ENCODE results near the gene SUN3. TPM values are rescaled to one million over a fixed set of nuclear protein-coding genes. Genes with fewer than 3 reads are reported as not detected.

Gene SUN3
- total RNA-seq, 4 donors from 2014 or later: not detected

DNA sequence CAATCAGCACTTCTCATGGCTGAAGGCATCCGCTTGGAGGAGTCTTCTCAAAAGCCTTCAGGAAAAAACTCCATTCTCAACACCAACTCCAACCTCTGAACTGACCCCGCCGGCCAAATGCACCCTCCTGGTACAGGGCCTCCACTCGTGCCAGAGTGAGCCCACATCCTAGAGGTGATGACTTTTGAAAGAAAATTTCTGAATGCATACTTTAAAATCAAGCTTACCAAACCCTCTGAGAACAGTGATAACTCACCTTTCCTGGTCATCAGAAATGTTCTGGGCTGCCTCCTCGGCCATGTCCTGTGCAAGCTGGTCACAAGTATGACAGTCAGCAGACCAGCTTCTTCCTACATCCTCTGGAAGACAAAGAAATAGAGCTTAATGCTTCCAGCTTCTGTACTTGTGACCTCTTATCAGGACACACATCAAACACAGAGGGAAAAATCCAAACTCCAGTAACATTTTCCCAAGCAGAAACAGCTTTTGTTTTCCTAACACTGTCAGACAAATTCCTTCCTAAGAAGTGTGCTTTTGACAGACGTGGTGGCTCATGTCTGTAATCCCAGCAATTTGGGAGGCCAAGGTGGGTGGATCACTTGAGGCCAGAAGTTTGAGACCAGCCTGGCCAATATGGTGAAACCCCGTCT, 80.6 kb downstream of the SUN3 start, which contains the start of gene PKD1L1:
Gene PKD1L1 (minus strand): TSS at position 326 of the 650 bp plus-strand sequence. CDS start 26 bp downstream, at position 300.
- TF ChIP-seq CTCF (IDR thresholded peaks at IDR 0.05): no peak
- no peak for TF ChIP-seq EP300 (IDR thresholded peaks at IDR 0.05)
- TF ChIP-seq POLR2A (IDR thresholded peaks at IDR 0.05): no peak
- Histone ChIP-seq H3K4me1 (peaks cover 0 to 10% (median 0%) of the 10 kb centered on the region in 4 donors), H3K4me3 (no peak within 1 kb of the TSS), H3K9me3 (no peaks in the 10 kb centered on the region), H3K27ac (peak within 1 kb of the TSS in 1 of 4 donors; percentile 62), H3K27me3 (no peaks in the 10 kb centered on the region), H3K36me3 (peaks cover 0 to under 1% (median 0%) of the 10 kb centered on the region in 3 donors)
- no peak for DNase-seq (ENCODE audit: low spot score in 2 of 2)
- 64 to 75% methylated on average over 7 of the region's 7 CpGs for WGBS, 2 donors

DNA sequence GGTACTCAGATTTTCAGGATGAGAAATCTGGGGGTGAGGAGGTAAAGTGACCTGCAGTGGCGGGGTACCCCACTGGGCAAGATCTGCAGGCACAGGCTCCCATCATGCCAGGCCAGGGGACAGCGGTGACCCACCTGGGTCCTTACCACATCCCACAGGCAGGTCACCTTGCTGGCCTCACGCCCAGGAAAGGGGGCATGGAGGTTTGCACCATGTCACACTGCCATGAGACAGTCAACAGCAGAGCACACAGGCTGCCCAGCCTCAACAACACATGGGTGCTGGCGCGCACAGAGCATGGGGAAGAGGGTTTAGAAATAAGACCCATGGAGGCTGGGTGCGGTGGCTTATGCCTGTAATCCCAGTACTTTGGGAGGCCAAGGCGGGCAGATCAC, 81.6 kb downstream of the SUN3 start:
- Histone ChIP-seq H3K27me3 (no peaks in the 10 kb centered on the region), H3K9me3 (no peaks in the 10 kb centered on the region), H3K4me1 (peaks cover 0 to 10% (median 0%) of the 10 kb centered on the region in 4 donors), H3K4me3 (no peak overlapping the region), H3K27ac (peak overlapping the region in 1 of 4 donors; percentile 62), H3K36me3 (no peaks in the 10 kb centered on the region)
- TF ChIP-seq POLR2A (IDR thresholded peaks at IDR 0.05): no peak
- no peak for TF ChIP-seq EP300 (IDR thresholded peaks at IDR 0.05)
- no peak for TF ChIP-seq CTCF (IDR thresholded peaks at IDR 0.05)
- WGBS, 2 donors: 97 to 100% methylated on average over 6 to 7 of the region's 7 CpGs
- DNase-seq (ENCODE audit: low spot score in 2 of 2): no peak

DNA sequence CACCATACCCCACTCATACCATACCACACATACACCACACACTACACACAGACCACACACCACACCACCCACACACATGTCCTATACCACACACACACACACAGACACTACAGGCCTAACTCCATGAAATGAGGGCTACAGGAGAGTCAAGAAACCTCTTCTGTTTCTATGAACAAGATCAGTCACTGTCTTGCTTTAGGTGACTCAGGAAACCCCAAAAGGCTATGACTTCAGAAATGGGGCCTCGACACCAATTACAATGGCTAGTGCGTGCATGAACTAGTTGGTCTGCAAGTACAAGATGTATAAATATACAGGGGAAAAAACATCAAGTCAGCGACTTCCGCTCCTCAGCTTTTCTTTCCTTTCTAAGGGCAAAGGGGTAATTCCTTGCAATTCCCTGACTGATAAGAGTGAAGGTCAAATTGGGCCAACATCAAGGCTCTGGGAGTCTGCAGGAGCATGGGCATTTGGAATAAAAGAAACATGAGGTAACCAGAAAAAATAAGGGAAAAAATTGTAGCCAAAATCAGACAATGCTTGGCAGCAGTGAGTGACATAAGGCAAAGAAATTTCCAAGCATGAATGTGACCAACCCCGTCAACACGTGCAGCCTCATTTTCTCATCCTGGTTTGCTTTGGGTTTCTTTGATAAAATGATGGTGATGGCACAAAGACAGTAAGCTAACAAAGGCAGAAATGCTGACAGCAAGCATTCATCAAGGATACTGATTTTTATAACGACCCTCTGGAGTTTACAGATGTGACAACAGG, 82.1 kb downstream of the SUN3 start:
- Histone ChIP-seq H3K36me3 (no peaks in the 10 kb centered on the region), H3K4me1 (peaks cover 0 to 13% (median 0%) of the 10 kb centered on the region in 4 donors), H3K27me3 (no peaks in the 10 kb centered on the region), H3K4me3 (no peak overlapping the region), H3K9me3 (no peaks in the 10 kb centered on the region), H3K27ac (peak overlapping the region in 1 of 4 donors; percentile 62)
- DNase-seq (ENCODE audit: low spot score in 2 of 2): no peak
- TF ChIP-seq EP300 (IDR thresholded peaks at IDR 0.05): peak in 1 of 2 donors; percentile 25
- no peak for TF ChIP-seq CTCF (IDR thresholded peaks at IDR 0.05)
- 74 to 75% methylated on average over 7 of the region's 7 CpGs for WGBS, 2 donors

- peaks cover 0 to 18% (median 2%) of the 10 kb centered on the region in 4 donors for H3K4me1 ChIP-seq
- no peaks in the 10 kb centered on the region for H3K36me3 ChIP-seq
- peak; percentile 63 to 80 (median 75) for TF ChIP-seq CTCF (IDR thresholded peaks at IDR 0.05)
- no peak for TF ChIP-seq EP300 (IDR thresholded peaks at IDR 0.05)
- no peak overlapping the region for H3K4me3 ChIP-seq
- no peaks in the 10 kb centered on the region for H3K27me3 ChIP-seq
- WGBS, 2 donors: 38 to 46% methylated on average over 8 of the region's 8 CpGs
- H3K9me3 ChIP-seq: no peaks in the 10 kb centered on the region
- peak; percentile 89 to 99 for DNase-seq (ENCODE audit: low spot score in 2 of 2)
- H3K27ac ChIP-seq: peak overlapping the region in 1 of 4 donors; percentile 21
Measured at GRCh38 chr7:47945261-47946015, 83.5 kb downstream of the SUN3 start.

All from tibial nerve (tissue), 4 donors.